Measurements from ENCODE around the gene CCDC117.

CCDC117 gene

GRCh38 chr22:28780296-28780695 lies 7.8 kb downstream of the CCDC117 start:
- H3K4me1 ChIP-seq (ENCODE audit: insufficient read depth, low read length): no peaks in the 10 kb centered on the region
- no peaks in the 10 kb centered on the region for H3K27me3 ChIP-seq (ENCODE audit: insufficient read depth, low read length)
- H3K36me3 ChIP-seq (ENCODE audit: insufficient read depth, low read length): peaks cover 63% of the 10 kb centered on the region
- no peak overlapping the region for H2AFZ ChIP-seq (ENCODE audit: low read depth, low read length)
- peaks cover 2% of the 10 kb centered on the region for H3K9me3 ChIP-seq (ENCODE audit: low read length)
- H3K4me3 ChIP-seq (ENCODE audit: low read length): no peak overlapping the region

- no peaks in the 10 kb centered on the region for H3K9me3 ChIP-seq (ENCODE audit: low read length)
- H3K4me1 ChIP-seq (ENCODE audit: insufficient read depth, low read length): no peaks in the 10 kb centered on the region
- peaks cover 78% of the 10 kb centered on the region for H3K36me3 ChIP-seq (ENCODE audit: insufficient read depth, low read length)
- no peak overlapping the region for H3K4me3 ChIP-seq (ENCODE audit: low read length)
- H2AFZ ChIP-seq (ENCODE audit: low read depth, low read length): no peak overlapping the region
- H3K27me3 ChIP-seq (ENCODE audit: insufficient read depth, low read length): no peaks in the 10 kb centered on the region
Observed at GRCh38 chr22:28783786-28784671, 11.5 kb downstream of the CCDC117 start.

DNA sequence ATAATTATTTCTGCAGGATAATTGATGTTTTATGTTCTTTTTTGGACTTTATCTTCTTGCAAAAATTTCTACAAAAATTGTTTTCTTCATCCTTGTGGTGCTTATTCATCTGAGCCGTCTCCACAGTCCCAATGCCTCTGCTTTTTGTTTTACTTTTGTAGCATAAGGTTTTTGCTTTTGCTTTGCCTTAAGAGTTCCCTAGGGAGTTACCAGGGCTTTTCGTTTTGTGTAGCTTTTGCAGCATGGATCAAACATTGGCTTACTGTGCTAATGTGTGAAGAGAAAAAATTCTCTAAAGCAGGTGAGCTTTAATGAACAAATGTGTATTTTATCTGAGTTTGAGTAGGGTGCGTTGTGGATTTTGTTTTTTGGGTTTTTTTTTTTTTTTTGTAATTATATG lies 16.1 kb downstream of the CCDC117 start:
- H3K4me1 ChIP-seq (ENCODE audit: insufficient read depth, low read length): no peaks in the 10 kb centered on the region
- H3K27me3 ChIP-seq (ENCODE audit: insufficient read depth, low read length): no peaks in the 10 kb centered on the region
- no peak overlapping the region for H3K4me3 ChIP-seq (ENCODE audit: low read length)
- peaks cover 50% of the 10 kb centered on the region for H3K36me3 ChIP-seq (ENCODE audit: insufficient read depth, low read length)
- no peaks in the 10 kb centered on the region for H3K9me3 ChIP-seq (ENCODE audit: low read length)
- H2AFZ ChIP-seq (ENCODE audit: low read depth, low read length): no peak overlapping the region

DNA sequence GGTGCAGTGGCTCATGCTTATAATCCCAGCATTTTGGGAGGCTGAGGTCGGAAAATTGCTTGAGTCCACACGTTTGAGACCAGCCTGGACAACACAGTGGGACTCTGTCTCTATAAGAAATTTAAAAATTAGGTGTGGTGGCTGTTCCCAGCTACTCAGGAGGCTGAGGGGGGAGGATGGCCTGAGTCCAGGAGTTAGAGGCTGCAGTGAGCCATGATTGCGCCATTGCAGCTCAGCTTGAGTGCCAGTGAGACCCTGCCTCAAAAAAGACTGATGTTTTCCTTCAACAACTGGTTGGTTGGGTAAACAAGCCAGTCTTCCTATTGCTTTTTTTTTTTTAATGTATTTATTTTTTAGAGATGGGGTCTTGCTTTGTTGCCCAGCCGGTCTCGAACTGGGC lies 18.6 kb downstream of the CCDC117 start:
- Histone ChIP-seq H3K36me3 (ENCODE audit: insufficient read depth, low read length) (peaks cover 49% of the 10 kb centered on the region), H3K9me3 (ENCODE audit: low read length) (no peaks in the 10 kb centered on the region), H3K27me3 (ENCODE audit: insufficient read depth, low read length) (no peaks in the 10 kb centered on the region), H3K4me1 (ENCODE audit: insufficient read depth, low read length) (no peaks in the 10 kb centered on the region), H3K4me3 (ENCODE audit: low read length) (no peak overlapping the region), H2AFZ (ENCODE audit: low read depth, low read length) (no peak overlapping the region)

DNA sequence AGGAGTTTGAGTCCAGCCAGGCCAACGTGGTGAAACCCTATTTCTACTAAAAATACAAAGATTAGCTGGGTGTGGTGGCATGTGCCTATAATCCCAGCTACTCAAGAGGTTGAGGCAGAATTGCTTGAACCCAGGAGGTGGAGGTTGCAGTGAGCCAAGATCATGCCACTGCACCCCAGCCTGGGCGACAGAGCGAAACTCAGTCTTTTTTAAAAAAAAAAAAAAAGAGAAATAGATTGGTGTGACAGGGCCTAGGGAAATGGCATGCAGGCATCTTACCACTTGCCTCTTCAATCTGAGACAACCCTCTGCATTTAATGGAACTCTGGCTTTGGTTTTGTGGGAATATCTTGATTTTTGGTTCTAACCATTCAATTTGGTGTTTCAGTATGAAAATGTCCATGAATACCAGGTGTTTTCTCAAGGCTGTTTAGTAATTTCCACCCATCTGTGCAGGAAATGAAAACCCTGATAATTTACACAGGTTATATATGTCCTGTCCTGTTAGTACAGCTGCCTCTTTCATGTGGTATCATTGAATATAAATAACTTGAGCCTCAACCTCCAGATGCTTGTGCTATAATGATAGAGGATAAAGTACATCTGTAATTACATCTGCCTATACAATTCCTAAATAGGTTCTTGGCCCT lies 19.5 kb downstream of the CCDC117 start:
- H3K4me3 ChIP-seq (ENCODE audit: low read length): no peak overlapping the region

DNA sequence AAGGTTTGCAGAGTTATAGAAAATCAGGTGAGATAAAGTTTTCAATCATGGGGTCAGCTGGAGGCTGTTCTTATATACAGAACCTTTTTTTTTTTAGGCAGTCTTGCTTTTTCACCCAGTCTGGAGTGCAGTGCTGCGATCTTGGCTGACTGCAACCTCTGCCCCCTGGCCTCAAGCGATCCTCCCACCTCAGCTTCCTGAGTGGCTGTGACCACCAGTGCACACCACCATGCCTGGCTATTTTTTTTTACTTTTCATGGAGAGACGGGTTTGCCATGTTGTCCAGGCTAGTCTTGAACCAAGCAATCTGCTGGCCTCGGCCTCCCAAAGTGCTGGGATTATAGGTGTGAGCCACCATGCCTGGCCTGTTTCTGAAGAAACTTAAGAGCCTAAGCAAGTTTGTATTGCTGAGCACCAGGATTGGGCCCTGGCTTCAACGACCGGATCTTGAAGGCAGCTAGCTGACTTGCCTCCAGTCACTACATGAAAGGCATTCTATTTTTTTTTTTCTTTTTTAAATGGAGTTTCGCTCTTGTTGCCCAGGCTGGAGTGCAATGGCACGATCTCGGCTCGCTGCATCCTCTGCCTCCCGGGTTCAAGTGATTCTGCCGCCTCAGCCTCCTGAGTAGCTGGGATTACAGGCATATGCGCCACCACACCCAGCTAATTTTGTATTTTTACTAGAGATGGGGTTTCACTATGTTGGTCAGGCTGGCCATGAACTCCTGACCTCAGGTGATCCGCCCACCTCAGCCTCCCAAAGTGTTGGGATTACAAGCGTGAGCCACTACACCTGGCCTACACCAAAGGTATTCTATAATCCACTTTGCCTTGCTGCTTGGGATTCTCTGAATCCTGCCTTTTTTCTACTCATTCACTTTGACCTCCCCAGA lies 20.2 kb downstream of the CCDC117 start:
- no peaks in the 10 kb centered on the region for H3K27me3 ChIP-seq (ENCODE audit: insufficient read depth, low read length)

More for the DNA sequence above, 19.5 kb downstream of the CCDC117 start:
- Histone ChIP-seq H2AFZ (ENCODE audit: low read depth, low read length) (no peak overlapping the region), H3K4me1 (ENCODE audit: insufficient read depth, low read length) (no peaks in the 10 kb centered on the region), H3K36me3 (ENCODE audit: insufficient read depth, low read length) (peaks cover 49% of the 10 kb centered on the region), H3K9me3 (ENCODE audit: low read length) (no peaks in the 10 kb centered on the region), H3K27me3 (ENCODE audit: insufficient read depth, low read length) (no peaks in the 10 kb centered on the region)

DNA sequence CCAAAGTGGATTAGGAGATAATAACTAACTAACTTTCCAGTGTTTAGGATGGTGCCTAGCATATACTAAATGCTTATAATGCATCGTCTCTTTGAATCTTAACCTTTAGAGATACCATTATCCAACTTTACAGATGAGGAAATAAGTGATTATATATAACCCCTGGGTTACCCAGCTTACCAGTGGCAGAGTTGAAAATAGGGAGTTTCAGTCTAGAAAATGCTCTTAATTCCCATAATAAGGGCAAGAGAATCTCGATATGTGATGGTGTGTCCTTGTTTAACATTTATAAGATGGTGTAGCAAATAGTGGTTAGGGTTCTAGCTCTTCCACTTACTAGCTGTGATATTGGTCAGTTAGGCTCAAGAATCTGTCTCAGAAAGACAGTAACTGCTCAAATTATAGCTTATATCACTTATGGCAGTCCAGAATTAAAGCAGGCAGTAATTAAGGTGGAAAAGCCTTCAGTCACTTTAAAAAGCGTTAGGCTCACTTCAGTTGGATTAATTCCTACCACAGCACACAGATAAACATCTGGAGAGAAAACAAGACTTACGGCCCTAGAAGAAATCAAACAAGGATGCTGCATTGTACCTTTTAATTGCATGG lies 21.6 kb downstream of the CCDC117 start:
- Histone ChIP-seq H3K9me3 (ENCODE audit: low read length) (no peaks in the 10 kb centered on the region), H3K36me3 (ENCODE audit: insufficient read depth, low read length) (peaks cover 46% of the 10 kb centered on the region), H2AFZ (ENCODE audit: low read depth, low read length) (no peak overlapping the region), H3K4me3 (ENCODE audit: low read length) (no peak overlapping the region), H3K27me3 (ENCODE audit: insufficient read depth, low read length) (no peaks in the 10 kb centered on the region), H3K4me1 (ENCODE audit: insufficient read depth, low read length) (peaks cover 6% of the 10 kb centered on the region)

More for the DNA sequence above, 20.2 kb downstream of the CCDC117 start:
- Histone ChIP-seq H3K9me3 (ENCODE audit: low read length) (no peaks in the 10 kb centered on the region), H3K4me1 (ENCODE audit: insufficient read depth, low read length) (no peaks in the 10 kb centered on the region), H3K36me3 (ENCODE audit: insufficient read depth, low read length) (peaks cover 48% of the 10 kb centered on the region), H2AFZ (ENCODE audit: low read depth, low read length) (no peak overlapping the region), H3K4me3 (ENCODE audit: low read length) (no peak overlapping the region)

DNA sequence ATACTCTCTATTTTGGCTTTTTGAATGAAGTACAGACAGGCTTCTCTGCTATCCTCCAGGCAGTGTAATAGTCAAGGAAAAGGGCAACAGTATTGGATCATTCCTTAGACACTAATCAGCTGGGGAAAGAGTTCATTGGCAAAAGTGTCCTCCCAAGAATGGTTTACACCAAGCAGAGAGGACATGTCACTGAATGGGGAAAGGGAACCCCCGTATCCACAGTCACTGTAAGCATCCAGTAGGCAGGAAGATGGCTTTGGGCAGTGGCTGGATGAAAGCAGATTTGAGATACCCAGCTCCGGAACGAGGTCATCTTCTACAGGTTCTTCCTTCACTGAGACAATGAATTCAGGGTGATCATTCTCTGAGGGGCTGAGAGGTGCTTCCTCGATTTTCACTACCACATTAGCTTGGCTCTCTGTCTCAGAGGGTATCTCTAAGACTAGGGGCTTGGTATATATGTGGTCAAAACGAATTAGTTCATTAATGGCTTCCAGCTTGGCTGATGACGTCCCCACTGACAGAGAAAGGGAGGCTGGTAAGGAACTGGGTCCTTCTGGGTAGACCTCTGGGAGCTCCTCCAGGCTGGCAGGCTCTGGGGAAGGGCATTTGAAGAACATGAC lies 22.7 kb downstream of the CCDC117 start:
- Histone ChIP-seq H3K4me3 (ENCODE audit: low read length) (no peak overlapping the region), H2AFZ (ENCODE audit: low read depth, low read length) (no peak overlapping the region), H3K9me3 (ENCODE audit: low read length) (no peaks in the 10 kb centered on the region), H3K27me3 (ENCODE audit: insufficient read depth, low read length) (no peaks in the 10 kb centered on the region), H3K36me3 (ENCODE audit: insufficient read depth, low read length) (peaks cover 46% of the 10 kb centered on the region), H3K4me1 (ENCODE audit: insufficient read depth, low read length) (peaks cover 6% of the 10 kb centered on the region)

DNA sequence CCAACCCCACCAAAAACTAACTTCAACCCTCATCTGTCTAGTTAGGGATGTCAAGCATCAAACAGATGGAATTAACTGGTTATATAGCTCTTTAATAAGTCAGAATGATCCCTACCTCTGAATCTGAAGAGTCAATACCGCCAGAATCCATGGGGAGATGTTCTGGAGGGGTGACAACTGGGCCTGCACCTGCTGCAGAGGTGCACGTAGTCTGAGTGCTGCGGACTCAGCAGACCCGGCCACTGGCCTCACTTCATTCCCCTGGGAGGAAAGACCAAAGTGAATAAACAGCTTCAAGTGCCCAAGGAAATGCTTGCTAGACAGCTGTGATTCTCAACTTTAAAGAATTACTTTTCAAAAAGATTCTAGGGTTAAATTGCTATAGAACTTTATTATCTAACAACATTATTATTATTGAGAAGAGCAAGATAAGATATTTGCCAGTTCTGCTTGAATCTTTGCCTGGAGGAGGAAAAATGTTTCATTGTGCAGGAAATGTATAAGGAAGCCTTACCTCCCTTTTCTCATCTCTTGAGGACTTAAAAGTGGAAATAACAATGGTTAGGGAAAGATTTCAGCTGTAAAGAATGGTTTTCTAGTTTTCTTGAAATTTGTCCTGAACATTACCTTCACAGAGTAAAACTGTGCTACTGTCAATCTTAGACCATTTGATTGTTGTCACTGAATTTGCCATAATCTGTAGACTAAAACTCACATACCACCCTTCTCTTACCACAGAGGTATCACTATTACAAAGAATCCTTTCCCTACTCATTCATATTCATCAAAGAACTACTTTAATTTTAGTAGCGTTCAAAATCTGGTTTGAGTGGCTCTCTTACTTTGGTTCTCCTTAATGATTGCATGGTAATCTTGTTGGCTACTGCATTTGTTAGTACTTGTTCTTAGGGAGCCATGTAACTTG lies 23.7 kb downstream of the CCDC117 start:
- Histone ChIP-seq H3K4me3 (ENCODE audit: low read length) (no peak overlapping the region), H3K4me1 (ENCODE audit: insufficient read depth, low read length) (peaks cover 6% of the 10 kb centered on the region), H3K27me3 (ENCODE audit: insufficient read depth, low read length) (no peaks in the 10 kb centered on the region), H2AFZ (ENCODE audit: low read depth, low read length) (no peak overlapping the region), H3K36me3 (ENCODE audit: insufficient read depth, low read length) (peaks cover 46% of the 10 kb centered on the region), H3K9me3 (ENCODE audit: low read length) (no peaks in the 10 kb centered on the region)

DNA sequence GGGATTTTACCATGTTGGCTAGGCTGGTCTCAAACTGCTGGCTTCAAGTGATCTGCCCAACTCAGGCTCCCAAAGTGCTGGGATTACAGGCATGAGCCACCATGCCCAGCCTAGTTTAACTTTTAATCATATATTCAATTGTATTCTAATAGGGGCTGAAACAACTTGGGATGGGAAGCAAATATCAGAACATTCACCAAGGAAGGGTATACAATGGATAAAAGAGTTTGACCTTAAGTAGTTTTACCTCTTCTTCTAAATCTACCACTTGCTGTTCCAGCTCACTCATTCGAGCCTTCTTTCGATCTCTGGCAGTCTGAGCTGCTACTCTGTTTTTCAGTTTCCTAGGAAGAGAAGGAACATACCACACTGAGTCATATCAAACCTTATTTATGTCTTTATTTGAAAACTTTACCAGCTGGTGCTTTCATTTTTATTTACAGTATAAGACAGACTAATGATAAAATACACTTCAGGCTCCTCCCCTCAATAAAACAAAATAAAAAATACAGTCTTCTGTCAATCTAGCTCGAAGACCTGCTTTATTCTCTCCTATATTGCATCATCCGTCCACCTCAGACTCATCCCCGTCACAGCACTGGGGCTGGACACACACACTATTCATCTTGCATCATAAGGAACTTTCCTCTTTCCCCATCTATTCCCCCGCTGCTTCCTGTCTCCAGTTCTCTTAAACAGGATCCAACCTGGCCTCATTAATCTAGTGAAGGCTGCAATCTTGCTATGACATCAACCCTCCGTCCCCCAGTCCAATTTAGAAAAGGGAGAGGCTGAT lies 26.5 kb downstream of the CCDC117 start:
- no peaks in the 10 kb centered on the region for H3K9me3 ChIP-seq (ENCODE audit: low read length)
- peaks cover 43% of the 10 kb centered on the region for H3K36me3 ChIP-seq (ENCODE audit: insufficient read depth, low read length)
- peak overlapping the region; percentile 61 for H3K4me3 ChIP-seq (ENCODE audit: low read length)
- peaks cover 13% of the 10 kb centered on the region for H3K4me1 ChIP-seq (ENCODE audit: insufficient read depth, low read length)
- no peak overlapping the region for H2AFZ ChIP-seq (ENCODE audit: low read depth, low read length)
- no peaks in the 10 kb centered on the region for H3K27me3 ChIP-seq (ENCODE audit: insufficient read depth, low read length)

Data from neuron (in vitro differentiated cells).